A673 (cell line): ENCODE results near the gene CACNA1A. TPM values are rescaled to one million over a fixed set of nuclear protein-coding genes. Genes with fewer than 3 reads are reported as not detected.

ENCODE experiments used
- BruUV-seq: library from RNA; stranded (reverse); fragments of 400-500 nt; replicated peaks from 2 replicates; lab custom pipeline; 2021; lab: Mats Ljungman, UMichigan
- CTCF ChIA-PET: fragments of 300-600 bp; sonication (Branson Sonifier 250); formaldehyde crosslinking; loops from one replicate; lab custom pipeline; 2022; ENCODE audit warnings: antibody characterized with exemption; lab: Charles Lee
- POLR2A ChIA-PET: fragments of 300-600 bp; sonication (Branson Sonifier 250); formaldehyde crosslinking; loops from one replicate; lab custom pipeline; 2022; ENCODE audit warnings: antibody characterized with exemption; ENCODE audit not compliant: low non-redundant PET; lab: Charles Lee
- DNase-seq: peaks from one replicate; pipeline ENCODE4 v3.0.0-alpha.2; 2015; ENCODE audit warnings: low spot score
- H3K27ac ChIP-seq: fragments of 200-600 bp; sonication (generic); 2 replicates; pipeline ENCODE4 v1.5.1; 2016; ENCODE audit warnings: mixed run types, low read depth, mild to moderate bottlenecking, mixed read lengths, antibody characterized with exemption, low read length; ENCODE audit not compliant: poor library complexity, severe bottlenecking
- H3K27me3 ChIP-seq: fragments of 200-600 bp; sonication (generic); replicated peaks from 2 replicates; pipeline ENCODE4 v1.6.1; 2017; ENCODE audit warnings: mixed run types, low read depth, mild to moderate bottlenecking, mixed read lengths, antibody characterized with exemption, low read length; ENCODE audit not compliant: insufficient read depth, poor library complexity
- H3K36me3 ChIP-seq: fragments of 200-600 bp; sonication (generic); 2 replicates; pipeline ENCODE4 v1.6.1; 2016; ENCODE audit warnings: mixed run types, mild to moderate bottlenecking, mixed read lengths, antibody characterized with exemption, low read length; ENCODE audit not compliant: insufficient read depth, poor library complexity, severe bottlenecking
- H3K4me1 ChIP-seq: fragments of 200-600 bp; sonication (generic); 2 replicates; pipeline ENCODE4 v1.6.1; 2017; ENCODE audit warnings: mixed run types, mild to moderate bottlenecking, mixed read lengths, antibody characterized with exemption, low read length; ENCODE audit not compliant: insufficient read depth, poor library complexity, severe bottlenecking
- H3K4me3 ChIP-seq: fragments of 200-600 bp; sonication (generic); 2 replicates; pipeline ENCODE4 v1.5.1; 2016; ENCODE audit warnings: low read depth, mixed run types, mild to moderate bottlenecking, mixed read lengths, low read length; ENCODE audit not compliant: poor library complexity, severe bottlenecking
- H3K9me3 ChIP-seq: fragments of 200-600 bp; sonication (generic); 2 replicates; pipeline ENCODE4 v1.6.1; 2016; ENCODE audit warnings: mixed run types, low read depth, mild to moderate bottlenecking, mixed read lengths, antibody characterized with exemption, low read length; ENCODE audit not compliant: poor library complexity, severe bottlenecking
- EZH2 ChIP-seq: fragments of 200-600 bp; sonication (generic); IDR thresholded peaks from 2 replicates; pipeline ENCODE4 v1.6.1; 2017; ENCODE audit warnings: borderline replicate concordance, low read depth, mild to moderate bottlenecking, mixed read lengths, antibody characterized with exemption, low read length; ENCODE audit not compliant: poor library complexity, severe bottlenecking
- intact Hi-C: fragments of 100-400 bp; cut with micrococcal nuclease; formaldehyde crosslinking; loops from one replicate; pipeline ENCODE4 v1.10.0; 2022; ENCODE audit not compliant: unreplicated experiment
- total RNA-seq: library from RNA; stranded (reverse); gene quantifications from 2 replicates; pipeline ENCODE4 v1.2.3, GENCODE V29; 2021
- TF ChIP-seq, protein P1 (sequence below): fragments of 300-800, 200-600 bp; sonication (generic); conservative IDR thresholded peaks from 2 replicates; pipeline ENCODE4 v1.5.1; 2017; ENCODE audit warnings: low read depth, mild to moderate bottlenecking, antibody characterized with exemption, low read length, moderate library complexity, mixed read lengths

Gene CACNA1A
- total RNA-seq, 1 experiment from 2014 or later = 3.2 TPM

DNA sequence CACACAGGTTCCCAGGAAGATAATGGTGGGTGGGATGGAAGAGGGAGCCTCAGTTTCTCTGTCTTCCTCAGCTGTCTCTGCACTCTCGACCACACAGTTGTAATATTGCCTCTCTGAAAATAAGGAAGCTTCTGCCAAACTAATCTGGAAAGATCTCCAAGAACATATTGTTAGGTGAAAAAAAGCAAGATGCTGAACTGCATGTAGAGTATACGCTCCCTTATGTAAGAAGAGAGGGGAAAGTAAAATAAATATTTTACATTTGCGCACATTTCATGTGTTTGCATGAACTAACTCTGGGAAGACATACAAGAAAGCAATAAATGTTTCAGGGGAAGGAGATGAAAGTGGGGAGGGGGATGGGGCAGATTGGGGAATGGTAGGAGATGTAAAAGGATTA, 41.9 kb upstream of the CACNA1A start:
- no peak for TF ChIP-seq EZH2
- TF ChIP-seq, protein P1, sequence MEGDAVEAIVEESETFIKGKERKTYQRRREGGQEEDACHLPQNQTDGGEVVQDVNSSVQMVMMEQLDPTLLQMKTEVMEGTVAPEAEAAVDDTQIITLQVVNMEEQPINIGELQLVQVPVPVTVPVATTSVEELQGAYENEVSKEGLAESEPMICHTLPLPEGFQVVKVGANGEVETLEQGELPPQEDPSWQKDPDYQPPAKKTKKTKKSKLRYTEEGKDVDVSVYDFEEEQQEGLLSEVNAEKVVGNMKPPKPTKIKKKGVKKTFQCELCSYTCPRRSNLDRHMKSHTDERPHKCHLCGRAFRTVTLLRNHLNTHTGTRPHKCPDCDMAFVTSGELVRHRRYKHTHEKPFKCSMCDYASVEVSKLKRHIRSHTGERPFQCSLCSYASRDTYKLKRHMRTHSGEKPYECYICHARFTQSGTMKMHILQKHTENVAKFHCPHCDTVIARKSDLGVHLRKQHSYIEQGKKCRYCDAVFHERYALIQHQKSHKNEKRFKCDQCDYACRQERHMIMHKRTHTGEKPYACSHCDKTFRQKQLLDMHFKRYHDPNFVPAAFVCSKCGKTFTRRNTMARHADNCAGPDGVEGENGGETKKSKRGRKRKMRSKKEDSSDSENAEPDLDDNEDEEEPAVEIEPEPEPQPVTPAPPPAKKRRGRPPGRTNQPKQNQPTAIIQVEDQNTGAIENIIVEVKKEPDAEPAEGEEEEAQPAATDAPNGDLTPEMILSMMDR = no peak
- DNase-seq = no peak
- H3K4me1 ChIP-seq = no peaks in the 10 kb centered on the region
- H3K36me3 ChIP-seq = no peaks in the 10 kb centered on the region
- ChIA-PET POLR2A (no interaction called here), CTCF (interaction anchor here (0.6 kb wide), 1 partner anchor 154 kb away, joined by 4 read pairs; no protein-coding TSS in a partner anchor)
- no peaks in the 10 kb centered on the region for H3K9me3 ChIP-seq
- no peak overlapping the region for H3K27ac ChIP-seq
- H3K4me3 ChIP-seq = no peak overlapping the region
- no TSS peak for BruUV-seq
- intact Hi-C loops = no loop called here
- peaks cover 3% of the 10 kb centered on the region for H3K27me3 ChIP-seq

DNA sequence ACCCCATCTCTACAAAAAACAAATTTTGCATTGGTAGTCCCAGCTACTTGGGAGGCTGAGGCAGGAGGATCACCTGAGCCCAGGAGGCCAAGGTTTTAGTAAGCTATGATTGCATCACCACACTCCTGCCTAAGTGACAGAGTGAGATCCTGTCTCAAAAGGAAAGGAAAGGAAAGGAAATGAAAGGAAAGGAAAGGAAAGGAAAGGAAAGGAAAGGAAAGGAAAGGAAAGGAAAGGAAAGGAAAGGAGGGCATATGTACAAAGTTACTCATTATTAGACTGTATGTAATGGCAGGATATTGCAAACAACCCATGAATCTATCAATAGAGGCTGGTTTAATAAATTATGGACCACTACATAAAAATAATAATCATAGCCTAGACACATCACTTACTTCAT, 40.8 kb upstream of the CACNA1A start:
- no peak for TF ChIP-seq EZH2
- TF ChIP-seq, protein P1 = no peak
- no TSS peak for BruUV-seq
- CTCF ChIA-PET = no interaction called here

DNA sequence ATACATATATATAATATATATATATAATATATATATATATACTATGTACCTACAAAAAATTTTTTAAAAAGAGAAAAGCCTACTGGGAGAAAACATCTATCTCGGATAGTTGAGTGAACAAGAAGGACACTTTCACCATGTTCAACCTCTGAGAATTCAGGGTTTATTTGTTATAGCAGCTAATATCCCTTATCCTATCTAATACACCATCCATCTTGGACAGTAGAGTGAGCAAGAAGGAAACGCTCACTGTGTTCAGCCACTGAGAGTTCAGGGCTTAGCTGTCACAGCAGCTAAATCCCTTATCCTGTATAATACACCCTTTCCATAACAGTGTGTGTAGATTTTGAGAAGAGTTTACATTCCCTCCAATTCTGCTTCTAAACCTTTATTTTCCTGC, 38.1 kb upstream of the CACNA1A start:
- no peak overlapping the region for H3K4me3 ChIP-seq
- POLR2A ChIA-PET = no interaction called here
- no peaks in the 10 kb centered on the region for H3K9me3 ChIP-seq
- H3K27ac ChIP-seq = no peak overlapping the region
- CTCF ChIA-PET = no interaction called here
- no peaks in the 10 kb centered on the region for H3K4me1 ChIP-seq
- no peak for TF ChIP-seq EZH2
- TF ChIP-seq, protein P1 = no peak
- no peaks in the 10 kb centered on the region for H3K36me3 ChIP-seq
- DNase-seq = no peak
- intact Hi-C loops = no loop called here
- no peaks in the 10 kb centered on the region for H3K27me3 ChIP-seq
- BruUV-seq = no TSS peak

More for the DNA sequence above, 40.8 kb upstream of the CACNA1A start:
- Histone ChIP-seq H3K36me3 (no peaks in the 10 kb centered on the region), H3K4me3 (no peak overlapping the region), H3K27me3 (peaks cover 3% of the 10 kb centered on the region), H3K27ac (no peak overlapping the region), H3K9me3 (no peaks in the 10 kb centered on the region), H3K4me1 (no peaks in the 10 kb centered on the region)
- DNase-seq = no peak
- intact Hi-C loops = no loop called here
- POLR2A ChIA-PET = no interaction called here
